ELR (cell line): ENCODE measurements around the gene ATRX.
A peak's percentile ranks its signal among the peaks of the same experiment; 100 is the strongest.

Experiments
- DNase-seq: peaks from one replicate; pipeline ENCODE4 v3.0.0-alpha.2; 2015; ENCODE audit warnings: low read depth

Gene ATRX

GRCh38 chrX:77493677-77494553 lies 292.1 kb downstream of the ATRX start:
- DNase-seq: peak; percentile 69

GRCh38 chrX:77484045-77484444 lies 302.0 kb downstream of the ATRX start:
- no peak for DNase-seq

GRCh38 chrX:77455437-77455836 lies 330.6 kb downstream of the ATRX start:
- no peak for DNase-seq
